Breast epithelium (tissue), 3 donors: ENCODE measurements around the gene PPM1A.

ENCODE experiments used
- CTCF ChIP-seq, 3 donors: fragments of 450-650 bp; IDR thresholded peaks; one replicate each; pipeline ENCODE4 v1.5.1; 2016 to 2017; ENCODE audit warnings: antibody characterized with exemption in 3 of 3, mild to moderate bottlenecking in 3 of 3, moderate library complexity in 3 of 3
- POLR2A ChIP-seq: fragments of 450-650 bp; IDR thresholded peaks from one replicate; pipeline ENCODE4 v1.6.1; 2016; ENCODE audit warnings: antibody characterized with exemption, mild to moderate bottlenecking, moderate library complexity
- POLR2AphosphoS5 ChIP-seq, 3 donors: sonication (generic); formaldehyde crosslinking; IDR thresholded peaks; one replicate each; pipeline ENCODE4 v1.6.1; 2017; ENCODE audit warnings: antibody characterized with exemption in 3 of 3

- TF ChIP-seq CTCF (IDR thresholded peaks at IDR 0.05) (no peak), POLR2A (no peak), POLR2AphosphoS5 (IDR thresholded peaks at IDR 0.05) (no peak)
These were observed 21.7 kb upstream of the PPM1A start for GRCh38 chr14:60227291-60227690.
